ENCODE data around the gene NELFB. TPM values are rescaled to one million over a fixed set of nuclear protein-coding genes. Genes with fewer than 3 reads are reported as not detected.

Gene NELFB
- total and polyA plus RNA-seq, 9 of the 15 experiments (the other 6 are each of a cell fraction or from before 2014, with no cell fraction given) = 0.24 to 84.0 (median 29.7) TPM

GRCh38 chr9:137297966-137298365, 42.8 kb downstream of the NELFB start (continued):
- no peak for TF ChIP-seq FOXP4 (CRISPR knock-in tag; IDR thresholded peaks at IDR 0.05; ENCODE audit: borderline replicate concordance)
- no peak for TF ChIP-seq HMGN3 (IDR thresholded peaks at IDR 0.05; ENCODE audit: borderline replicate concordance, extremely low read depth, insufficient read length, low read depth, low read length)

GRCh38 chr9:137298401-137299202, 43.5 kb downstream of the NELFB start:
- ATAC-seq (no peak), FAIRE-seq (no peak), DNase-seq (ENCODE audit: extremely low read depth in 1 of 4, low spot score in 3 of 4) (no peak)
- 82% methylated on average over 24 of the region's 24 CpGs for WGBS (ENCODE audit: insufficient coverage, low coverage, missing lambda C conversion rate)
- POLR2A ChIA-PET = interaction anchor here (0.6 to 2.3 kb wide), 11 partner anchors 10 to 300 kb away, joined by 3 to 12 read pairs (median 4); partner anchors contain the start of genes MRPL41, TOR4A and TUBB4B
- Histone ChIP-seq H3K9me1 (ENCODE audit: control insufficient read depth, insufficient read depth, low read length) (no peaks in the 10 kb centered on the region), H3K4me3 (no peak overlapping the region), H3K36me3 (ENCODE audit: control insufficient read depth, insufficient read depth, low read length) (peaks cover 8% of the 10 kb centered on the region; the same call in 1 of the 3 replicates), H3K79me2 (ENCODE audit: control insufficient read depth, insufficient read depth, low read length) (peaks cover 28% of the 10 kb centered on the region), H3K27ac (ENCODE audit: extremely low read depth, low read depth, low read length) (no peak overlapping the region), H2AFZ (ENCODE audit: low read depth, low read length) (no peak overlapping the region), H3K4me1 (replicated peaks in 1 of 2; ENCODE audit: control insufficient read depth in 2 of 2, insufficient read depth in 2 of 2, low read length in 2 of 2) (peaks cover 31 to 76% of the 10 kb centered on the region in 2 experiments), H3K4me2 (ENCODE audit: insufficient read depth, low read length) (no peak overlapping the region), H3K27me3 (ENCODE audit: control insufficient read depth in 2 of 2, insufficient read depth in 2 of 2, low read length in 2 of 2) (no peaks in the 10 kb centered on the region), H4K20me1 (replicated peaks; ENCODE audit: control insufficient read depth, insufficient read depth, low read length) (peaks cover 10% of the 10 kb centered on the region), H3K9me3 (replicated peaks; ENCODE audit: control insufficient read depth, insufficient read depth, low read depth, low read length) (0 out of 2 replicates have a peak, but pooled peaks cover 1% of the 10 kb centered on the region), H3K9ac (ENCODE audit: insufficient read depth in 1 of 2, low read depth in 2 of 2, low read length in 2 of 2) (peak overlapping the region in 1 of 2 experiments; percentile 82; a peak in 2 of 4 replicates)
- no TSS peak for BruUV-seq (replicated peaks)
- in situ Hi-C loops (cut with MboI) = no loop called here
- CTCF ChIA-PET (ENCODE audit: low intra/inter-chr PET ratio) = no interaction called here
- no peak for TF ChIP-seq SMAD4 (CRISPR knock-in tag; conservative IDR thresholded peaks at IDR 0.05)
- no peak for TF ChIP-seq ZC3H8 (IDR thresholded peaks at IDR 0.05)
- TF ChIP-seq KDM5B (IDR thresholded peaks at IDR 0.05; ENCODE audit: insufficient replicate concordance, low read depth, low read length) = peak; percentile 28
- TF ChIP-seq THRA (IDR thresholded peaks at IDR 0.05) = no peak
- peak; percentile 10 for TF ChIP-seq CCNT2 (IDR thresholded peaks at IDR 0.05; ENCODE audit: borderline replicate concordance, extremely low read depth, insufficient read length, low read depth, low read length)
- intact Hi-C loops (cut with micrococcal nuclease) = no loop called here
